IPS-NIHi11 (cell line): Measurements from ENCODE around the gene GRM5.
"Not testable (repeated sequence)": the region's sequence is repeated elsewhere in the genome, so short reads cannot be mapped to it uniquely, and the experiment has no call there.

Experiments
- DNase-seq: peaks from one replicate; pipeline ENCODE4 v3.0.0; 2012; ENCODE audit warnings: mixed read lengths, low spot score

GRM5 gene

GRCh38 chr11:88972210-88972609, 93.6 kb downstream of the GRM5 start:
- no peak for DNase-seq

- DNase-seq = not testable (repeated sequence)
These were observed 104.2 kb downstream of the GRM5 start for GRCh38 chr11:88961621-88962020.

- not testable (repeated sequence) for DNase-seq
These were observed 105.9 kb downstream of the GRM5 start for GRCh38 chr11:88959857-88960256.

- DNase-seq = no peak
These were observed 114.8 kb downstream of the GRM5 start for GRCh38 chr11:88950975-88951374.

- not testable (repeated sequence) for DNase-seq
These were observed 116.9 kb downstream of the GRM5 start for GRCh38 chr11:88948908-88949307.

GRCh38 chr11:88947843-88948572, 117.8 kb downstream of the GRM5 start:
- DNase-seq = not testable (repeated sequence)

- DNase-seq = not testable (repeated sequence)
These were observed 136.1 kb downstream of the GRM5 start for GRCh38 chr11:88929665-88930064.

- DNase-seq = not testable (repeated sequence)
These were observed 148.7 kb downstream of the GRM5 start for GRCh38 chr11:88917065-88917464.

- no peak for DNase-seq
These were observed 156.3 kb downstream of the GRM5 start for GRCh38 chr11:88909500-88909899.

GRCh38 chr11:88901436-88901835, 164.3 kb downstream of the GRM5 start:
- DNase-seq = not testable (repeated sequence)

GRCh38 chr11:88888855-88889254, 176.9 kb downstream of the GRM5 start:
- DNase-seq = not testable (repeated sequence)

GRCh38 chr11:88886796-88887195, 179.0 kb downstream of the GRM5 start:
- peak; percentile 18 for DNase-seq

- not testable (repeated sequence) for DNase-seq
These were observed 183.0 kb downstream of the GRM5 start for GRCh38 chr11:88882800-88883199.

- DNase-seq = no peak
These were observed 204.2 kb downstream of the GRM5 start for GRCh38 chr11:88861618-88862017.

- not testable (repeated sequence) for DNase-seq
These were observed 205.4 kb downstream of the GRM5 start for GRCh38 chr11:88860431-88860830.

- DNase-seq = not testable (repeated sequence)
These were observed 211.8 kb downstream of the GRM5 start for GRCh38 chr11:88853963-88854362.

GRCh38 chr11:88851547-88851946, 214.2 kb downstream of the GRM5 start:
- DNase-seq = not testable (repeated sequence)

- not testable (repeated sequence) for DNase-seq
These were observed 216.0 kb downstream of the GRM5 start for GRCh38 chr11:88849773-88850172.

- no peak for DNase-seq
These were observed 216.4 kb downstream of the GRM5 start for GRCh38 chr11:88849368-88849767.

GRCh38 chr11:88846266-88846665, 219.5 kb downstream of the GRM5 start:
- not testable (repeated sequence) for DNase-seq

- not testable (repeated sequence) for DNase-seq
These were observed 220.8 kb downstream of the GRM5 start for GRCh38 chr11:88844941-88845340.

- DNase-seq = not testable (repeated sequence)
These were observed 221.9 kb downstream of the GRM5 start for GRCh38 chr11:88843766-88844426.

GRCh38 chr11:88838139-88838538, 227.6 kb downstream of the GRM5 start:
- not testable (repeated sequence) for DNase-seq
